Measurements from ENCODE around the gene SFXN5.

GRCh38 chr2:72940786-72941185 is 130.7 kb downstream of the SFXN5 start:
- TF ChIP-seq CTCF (IDR thresholded peaks at IDR 0.05; ENCODE audit: poor library complexity, severe bottlenecking) = no peak
- TF ChIP-seq POLR2AphosphoS5 (IDR thresholded peaks at IDR 0.05) = no peak
- TF ChIP-seq EP300 (conservative IDR thresholded peaks at IDR 0.05; ENCODE audit: poor library complexity, severe bottlenecking) = no peak

All from neural cell (in vitro differentiated cells).